Thoracic aorta (tissue), 2 donors: ENCODE data around the gene GP1BB. TPM values are rescaled to one million over a fixed set of nuclear protein-coding genes. Genes with fewer than 3 reads are reported as not detected.

ENCODE experiments used
- ATAC-seq: fragments of 150-250 bp; one replicate; pipeline ENCODE4 v1.8.0; 2017; ENCODE audit warnings: low read depth; ENCODE audit not compliant: insufficient number of reproducible peaks, low FRiP score
- DNase-seq: peaks from one replicate; pipeline ENCODE4 v3.0.0-alpha.2; 2020; ENCODE audit warnings: low spot score
- H3K27ac ChIP-seq, 2 donors: fragments of 200-600 bp; sonication (generic); 1 replicate in 1 of 2; 2 replicates in 1 of 2; pipeline ENCODE4 v1.5.1; 2016; ENCODE audit warnings: mild to moderate bottlenecking in 2 of 2, moderate library complexity in 2 of 2
- H3K27me3 ChIP-seq: fragments of 200-600 bp; sonication (generic); replicated peaks from 2 replicates; pipeline ENCODE4 v1.6.0; 2016; ENCODE audit warnings: mild to moderate bottlenecking; ENCODE audit not compliant: insufficient read depth
- H3K36me3 ChIP-seq: fragments of 200-600 bp; sonication (generic); one replicate; pipeline ENCODE4 v1.5.1; 2016
- H3K4me1 ChIP-seq, 2 donors: fragments of 200-600 bp; sonication (generic); 1 replicate in 1 of 2; 2 replicates in 1 of 2; pipeline versions ENCODE4 v1.5.1 to v1.6.0; 2016; ENCODE audit warnings: low read depth in 2 of 2, mild to moderate bottlenecking in 1 of 2; ENCODE audit not compliant: control insufficient read depth in 1 of 2
- H3K4me3 ChIP-seq: fragments of 200-600 bp; sonication (generic); 2 replicates; pipeline ENCODE4 v1.5.1; 2016; ENCODE audit warnings: mild to moderate bottlenecking
- H3K9me3 ChIP-seq: fragments of 200-600 bp; sonication (generic); 2 replicates; pipeline ENCODE4 v1.5.1; 2016
- total RNA-seq, 2 donors: library from RNA; depleted of rRNA; stranded (reverse); fragments of >200 nt; gene quantifications; one replicate each; pipeline versions ENCODE4 v1.1.0 to v1.2.3, GENCODE V29; 2016
- TF ChIP-seq, protein P1 (sequence below): fragments of 200-600 bp; sonication (generic); IDR thresholded peaks from one replicate; pipeline ENCODE4 v1.5.1; 2019; ENCODE audit warnings: antibody characterized with exemption

Gene GP1BB
- total RNA-seq, 2 donors from 2014 or later: 13.1 to 30.3 TPM

DNA sequence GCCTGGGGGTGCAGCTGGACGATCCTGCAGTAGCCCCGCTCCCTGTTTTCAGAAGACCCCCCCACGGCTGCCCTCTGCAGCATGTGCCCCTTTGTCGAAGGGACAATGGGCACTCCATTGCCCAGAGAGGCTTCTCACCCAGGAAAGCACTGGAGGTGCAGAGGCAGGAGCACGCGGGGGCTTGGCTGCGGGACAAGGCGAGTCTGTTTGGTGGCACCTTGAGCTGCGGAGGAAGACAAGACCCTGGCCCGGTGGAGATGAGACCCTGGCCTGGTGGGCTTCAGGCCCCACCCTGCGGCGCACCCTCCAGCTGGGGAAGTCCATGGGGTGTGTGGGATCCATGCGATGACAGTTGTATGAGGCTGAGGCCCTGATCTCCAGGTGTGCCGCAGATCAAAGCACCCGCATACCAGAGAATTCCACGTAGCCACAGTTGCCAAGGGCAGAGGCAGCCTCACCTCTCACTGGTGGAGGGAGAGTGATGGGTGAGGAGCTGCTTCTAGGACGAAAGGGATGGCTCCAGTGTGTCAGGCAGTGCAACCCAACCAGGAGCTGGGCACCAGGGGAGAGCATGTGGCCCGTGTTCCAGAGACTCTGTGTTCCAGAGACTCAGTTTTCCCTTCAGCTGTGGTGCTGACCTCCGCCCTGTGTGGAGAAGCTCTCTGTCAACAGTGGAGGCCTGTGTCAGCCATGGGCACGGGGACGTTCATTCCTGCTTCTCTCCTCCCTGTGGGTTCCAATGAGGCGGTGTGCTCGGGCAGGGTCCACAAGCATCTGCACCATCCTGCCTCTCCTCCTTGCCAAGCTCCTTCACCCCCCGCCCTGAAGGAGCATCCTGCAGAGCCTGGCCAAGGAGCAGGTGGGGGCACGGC is 47.2 kb downstream of the GP1BB start:
- DNase-seq (no peak), ATAC-seq (no peak)
- Histone ChIP-seq H3K36me3 (no peaks in the 10 kb centered on the region), H3K4me1 (no peaks in the 10 kb centered on the region), H3K9me3 (no peaks in the 10 kb centered on the region), H3K27ac (no peak overlapping the region), H3K4me3 (no peak overlapping the region), H3K27me3 (no peaks in the 10 kb centered on the region)
- TF ChIP-seq, protein P1, sequence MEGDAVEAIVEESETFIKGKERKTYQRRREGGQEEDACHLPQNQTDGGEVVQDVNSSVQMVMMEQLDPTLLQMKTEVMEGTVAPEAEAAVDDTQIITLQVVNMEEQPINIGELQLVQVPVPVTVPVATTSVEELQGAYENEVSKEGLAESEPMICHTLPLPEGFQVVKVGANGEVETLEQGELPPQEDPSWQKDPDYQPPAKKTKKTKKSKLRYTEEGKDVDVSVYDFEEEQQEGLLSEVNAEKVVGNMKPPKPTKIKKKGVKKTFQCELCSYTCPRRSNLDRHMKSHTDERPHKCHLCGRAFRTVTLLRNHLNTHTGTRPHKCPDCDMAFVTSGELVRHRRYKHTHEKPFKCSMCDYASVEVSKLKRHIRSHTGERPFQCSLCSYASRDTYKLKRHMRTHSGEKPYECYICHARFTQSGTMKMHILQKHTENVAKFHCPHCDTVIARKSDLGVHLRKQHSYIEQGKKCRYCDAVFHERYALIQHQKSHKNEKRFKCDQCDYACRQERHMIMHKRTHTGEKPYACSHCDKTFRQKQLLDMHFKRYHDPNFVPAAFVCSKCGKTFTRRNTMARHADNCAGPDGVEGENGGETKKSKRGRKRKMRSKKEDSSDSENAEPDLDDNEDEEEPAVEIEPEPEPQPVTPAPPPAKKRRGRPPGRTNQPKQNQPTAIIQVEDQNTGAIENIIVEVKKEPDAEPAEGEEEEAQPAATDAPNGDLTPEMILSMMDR: no peak

DNA sequence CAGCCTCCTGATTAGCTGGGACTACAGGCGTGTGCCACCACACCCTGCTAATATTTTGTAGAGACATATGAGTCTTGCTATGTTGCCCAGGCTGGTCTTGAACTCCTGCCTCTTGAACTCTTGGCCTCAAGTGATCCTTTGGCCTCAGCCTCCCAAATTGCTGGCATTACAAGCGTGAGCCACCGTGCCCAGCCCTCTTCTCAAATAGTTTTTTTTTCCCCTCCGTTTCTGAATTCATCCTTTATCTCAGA is 49.0 kb downstream of the GP1BB start:
- no peak for DNase-seq
- Histone ChIP-seq H3K9me3 (no peaks in the 10 kb centered on the region), H3K36me3 (no peaks in the 10 kb centered on the region), H3K4me1 (no peaks in the 10 kb centered on the region), H3K4me3 (no peak overlapping the region), H3K27ac (no peak overlapping the region), H3K27me3 (no peaks in the 10 kb centered on the region)
- no peak for ATAC-seq
- TF ChIP-seq, protein P1: no peak

DNA sequence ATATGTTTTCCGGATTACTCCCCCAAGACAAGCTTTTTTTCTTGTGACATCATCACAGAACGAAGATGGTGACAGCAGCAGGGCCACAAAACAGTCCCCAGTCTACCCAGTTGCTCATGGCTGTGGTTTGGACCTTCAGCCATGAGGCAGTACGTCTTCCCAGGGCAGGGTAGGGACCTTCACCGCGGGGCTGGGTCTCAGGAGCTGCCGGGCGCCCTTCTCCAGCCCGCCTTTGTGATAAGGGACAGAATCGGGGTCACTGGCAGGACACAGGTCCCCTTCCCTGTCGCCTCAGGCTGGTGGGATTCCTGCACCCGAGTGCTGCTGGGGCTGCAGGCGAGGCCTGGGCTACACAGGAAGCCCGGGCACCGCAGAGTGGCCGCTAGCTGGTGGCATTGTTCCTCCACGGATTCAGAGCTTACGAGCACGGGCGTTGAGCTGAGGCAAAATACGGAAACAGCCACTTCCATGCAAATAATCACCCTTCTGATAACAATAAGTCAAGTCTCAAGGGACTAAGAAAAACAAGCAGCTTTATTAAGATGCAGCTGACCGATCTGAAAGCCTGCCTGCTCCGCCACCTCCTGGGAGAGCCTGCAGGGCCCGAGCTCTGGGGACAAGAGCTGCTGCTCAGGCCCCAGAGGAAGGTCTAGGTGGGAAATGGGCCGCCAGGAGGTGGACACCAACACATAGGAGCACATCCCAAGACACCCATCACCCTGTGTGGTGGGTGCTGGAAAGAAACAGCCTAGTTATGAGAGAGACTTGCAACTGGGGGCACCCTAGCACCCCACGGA is 49.5 kb downstream of the GP1BB start:
- no peaks in the 10 kb centered on the region for H3K27me3 ChIP-seq
- H3K9me3 ChIP-seq: no peaks in the 10 kb centered on the region
- no peak overlapping the region for H3K27ac ChIP-seq
- H3K4me1 ChIP-seq: no peaks in the 10 kb centered on the region
- DNase-seq: no peak
- H3K36me3 ChIP-seq: no peaks in the 10 kb centered on the region
- ATAC-seq: no peak
- no peak overlapping the region for H3K4me3 ChIP-seq
- TF ChIP-seq, protein P1: no peak

DNA sequence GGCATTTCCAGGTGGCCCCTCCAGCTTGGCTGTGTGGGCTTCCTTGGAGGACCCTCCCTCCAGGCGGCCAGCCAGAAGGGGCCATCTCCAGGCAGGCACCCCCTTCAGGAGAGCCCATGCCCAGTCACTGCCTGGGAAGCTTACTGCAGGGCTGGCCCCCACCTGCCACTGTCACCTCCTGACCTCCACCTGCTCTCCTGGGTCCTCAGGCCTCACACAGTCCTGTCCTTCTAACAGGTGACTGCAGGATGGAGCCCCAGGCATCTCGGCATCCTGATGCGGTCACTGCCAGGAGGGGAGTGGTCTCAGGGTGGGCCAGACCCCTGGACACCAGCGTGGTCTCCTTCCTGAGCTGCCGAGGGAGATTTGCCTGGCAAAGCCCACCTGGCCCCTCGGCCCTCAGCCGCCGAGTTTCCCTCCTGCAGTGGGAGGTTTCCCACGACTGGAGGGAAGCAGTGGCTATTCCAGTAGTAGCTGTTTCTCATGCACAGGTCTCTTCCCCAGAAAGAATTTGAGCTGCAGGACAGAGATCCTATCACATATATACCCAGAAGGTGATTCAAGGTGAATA is 50.2 kb downstream of the GP1BB start:
- Histone ChIP-seq H3K27ac (no peak overlapping the region), H3K9me3 (no peaks in the 10 kb centered on the region), H3K4me1 (no peaks in the 10 kb centered on the region), H3K27me3 (no peaks in the 10 kb centered on the region), H3K36me3 (no peaks in the 10 kb centered on the region), H3K4me3 (no peak overlapping the region)
- DNase-seq: no peak
- TF ChIP-seq, protein P1: no peak
- no peak for ATAC-seq

Other genes with a start within 250 kb of the GP1BB start
- gene UFD1, start 244.3 kb upstream of the GP1BB start, total RNA-seq: 10 to 100 TPM; 32.0 to 32.5 TPM
- under 1 TPM in 1 of 2 donors, not detected in 1; 0.99 TPM for gene CDC45, start 243.6 kb upstream of the GP1BB start, total RNA-seq
- 10 to 100 TPM; 41.0 to 68.0 TPM for gene CLDN5, start 199.1 kb upstream of the GP1BB start, total RNA-seq
- 100 to 1,000 TPM in 1 of 2 donors, 10 to 100 TPM in 1; 47.7 to 147 TPM for gene SEPTIN5, start 9.0 kb upstream of the GP1BB start, total RNA-seq
- 1 to 10 TPM; 2.7 to 8.0 TPM for gene TBX1, start 37.2 kb downstream of the GP1BB start, total RNA-seq
- 1 to 10 TPM; 2.3 to 7.7 TPM for gene GNB1L, start 131.3 kb downstream of the GP1BB start, total RNA-seq
- 10 to 100 TPM; 11.8 to 17.2 TPM for gene RTL10, start 131.3 kb downstream of the GP1BB start, total RNA-seq
- gene COMT, start 218.2 kb downstream of the GP1BB start, total RNA-seq: 100 to 1,000 TPM; 230 to 300 TPM
- gene TXNRD2, start 218.3 kb downstream of the GP1BB start, total RNA-seq: 10 to 100 TPM; 27.4 to 37.6 TPM